GM13976 (cell line): Measurements from ENCODE around the gene KCNMA1.

Experiments
- DNase-seq: peaks from one replicate; pipeline ENCODE4 v3.0.0; 2012; ENCODE audit warnings: low spot score
- CTCF ChIP-seq: IDR thresholded peaks from 2 replicates; pipeline ENCODE4 v1.5.1; 2012; ENCODE audit warnings: borderline replicate concordance, mild to moderate bottlenecking; ENCODE audit not compliant: insufficient read depth; ENCODE audit errors: extremely low read depth, missing control alignments, control extremely low read depth
- in situ Hi-C: fragments of 300-500 bp; cut with MboI; formaldehyde crosslinking; loops from one replicate; pipeline ENCODE4 v1.12.0; 2022; ENCODE audit warnings: low sequenced_read_pairs, mixed read lengths, inconsistent platforms; ENCODE audit not compliant: unreplicated experiment

The KCNMA1 gene

GRCh38 chr10:77103213-77103612 is 534.4 kb downstream of the KCNMA1 start:
- in situ Hi-C loops = loop anchor here (25.0 kb wide), 1 partner anchor 541 kb away; no protein-coding TSS in a partner anchor
- TF ChIP-seq CTCF = no peak
- DNase-seq = no peak

GRCh38 chr10:77101341-77101740 is 536.3 kb downstream of the KCNMA1 start:
- no peak for TF ChIP-seq CTCF
- in situ Hi-C loops = loop anchor here (25.0 kb wide), 1 partner anchor 539 kb away; no protein-coding TSS in a partner anchor

GRCh38 chr10:77099136-77099535 is 538.5 kb downstream of the KCNMA1 start:
- in situ Hi-C loops = no loop called here
- DNase-seq = no peak
- no peak for TF ChIP-seq CTCF

More at GRCh38 chr10:77101341-77101740, 536.3 kb downstream of the KCNMA1 start:
- no peak for DNase-seq

GRCh38 chr10:77097625-77098024 is 540.0 kb downstream of the KCNMA1 start:
- in situ Hi-C loops = no loop called here
- DNase-seq = no peak
- no peak for TF ChIP-seq CTCF

DNA sequence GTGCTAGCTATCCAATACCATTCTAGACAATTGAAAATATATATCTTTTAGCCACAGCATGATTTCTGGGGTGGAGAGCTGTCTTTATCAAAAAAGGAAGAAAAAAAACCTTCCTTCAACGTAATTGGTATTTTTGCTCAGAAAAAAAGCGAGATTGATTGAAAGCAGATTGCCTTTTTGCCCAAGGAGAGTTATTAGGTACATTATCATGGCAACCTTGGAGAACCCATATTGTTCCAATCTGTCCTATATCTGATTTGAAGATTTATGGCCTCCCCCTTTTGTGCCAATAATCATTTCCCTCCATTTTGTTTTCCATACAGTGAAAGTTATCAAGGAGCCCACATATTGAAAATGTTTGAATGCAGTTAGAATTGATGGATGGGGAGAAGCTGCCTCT is 544.5 kb downstream of the KCNMA1 start:
- in situ Hi-C loops = no loop called here
- no peak for TF ChIP-seq CTCF
- no peak for DNase-seq

DNA sequence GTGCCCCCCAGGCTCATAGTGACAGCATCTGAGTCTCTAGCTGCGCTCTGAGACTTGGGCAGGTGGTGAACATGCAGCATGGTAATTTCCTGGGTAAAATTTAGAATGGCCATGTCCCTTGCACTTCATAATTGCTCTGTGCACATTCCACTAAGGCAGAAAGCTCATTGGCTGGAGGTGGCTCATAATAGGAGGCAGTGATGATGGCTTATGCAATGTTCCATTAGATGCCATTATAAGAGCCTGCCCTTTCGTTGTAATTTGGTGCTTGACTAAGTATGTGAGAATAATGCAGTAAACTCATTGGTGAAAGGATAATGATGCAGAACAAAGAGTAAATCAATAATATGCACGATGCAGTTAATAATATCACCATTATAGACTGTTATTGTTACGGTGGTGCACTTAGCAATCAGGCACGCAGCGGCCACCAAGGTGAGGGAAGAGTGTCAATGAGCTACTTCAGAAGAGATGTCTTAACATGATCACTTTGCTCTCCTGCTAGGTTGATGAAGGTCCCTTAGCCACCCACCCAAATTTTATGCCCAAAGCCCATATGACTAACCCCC is 545.9 kb downstream of the KCNMA1 start:
- DNase-seq = no peak
- in situ Hi-C loops = no loop called here
- no peak for TF ChIP-seq CTCF
